Astrocyte of the cerebellum (primary cell): ENCODE results near the gene ZBED1.

Experiments used
- DNase-seq: peaks from one replicate; pipeline ENCODE4 v3.0.0-alpha.2; 2011; ENCODE audit warnings: low read depth
- H3K4me3 ChIP-seq: 2 replicates; pipeline ENCODE4 v1.5.1; 2011; ENCODE audit warnings: mild to moderate bottlenecking, low read depth, low read length, moderate library complexity
- in situ Hi-C: cut with HindIII; loops from 2 replicates; pipeline ENCODE4 v1.10.0; 2017; ENCODE audit warnings: low sequenced_read_pairs
- TF ChIP-seq, protein P1 (sequence below): IDR thresholded peaks from 2 replicates; pipeline ENCODE4 v1.5.1; 2012; ENCODE audit warnings: low read length, low read depth, moderate library complexity, mild to moderate bottlenecking; ENCODE audit errors: missing control alignments

Gene ZBED1

GRCh38 chrX:2503591-2504500, 3.1 kb upstream of the ZBED1 start:
- no peak for DNase-seq
- TF ChIP-seq, protein P1, sequence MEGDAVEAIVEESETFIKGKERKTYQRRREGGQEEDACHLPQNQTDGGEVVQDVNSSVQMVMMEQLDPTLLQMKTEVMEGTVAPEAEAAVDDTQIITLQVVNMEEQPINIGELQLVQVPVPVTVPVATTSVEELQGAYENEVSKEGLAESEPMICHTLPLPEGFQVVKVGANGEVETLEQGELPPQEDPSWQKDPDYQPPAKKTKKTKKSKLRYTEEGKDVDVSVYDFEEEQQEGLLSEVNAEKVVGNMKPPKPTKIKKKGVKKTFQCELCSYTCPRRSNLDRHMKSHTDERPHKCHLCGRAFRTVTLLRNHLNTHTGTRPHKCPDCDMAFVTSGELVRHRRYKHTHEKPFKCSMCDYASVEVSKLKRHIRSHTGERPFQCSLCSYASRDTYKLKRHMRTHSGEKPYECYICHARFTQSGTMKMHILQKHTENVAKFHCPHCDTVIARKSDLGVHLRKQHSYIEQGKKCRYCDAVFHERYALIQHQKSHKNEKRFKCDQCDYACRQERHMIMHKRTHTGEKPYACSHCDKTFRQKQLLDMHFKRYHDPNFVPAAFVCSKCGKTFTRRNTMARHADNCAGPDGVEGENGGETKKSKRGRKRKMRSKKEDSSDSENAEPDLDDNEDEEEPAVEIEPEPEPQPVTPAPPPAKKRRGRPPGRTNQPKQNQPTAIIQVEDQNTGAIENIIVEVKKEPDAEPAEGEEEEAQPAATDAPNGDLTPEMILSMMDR: no peak
- in situ Hi-C loops: no loop called here
- H3K4me3 ChIP-seq: no peak overlapping the region

DNA sequence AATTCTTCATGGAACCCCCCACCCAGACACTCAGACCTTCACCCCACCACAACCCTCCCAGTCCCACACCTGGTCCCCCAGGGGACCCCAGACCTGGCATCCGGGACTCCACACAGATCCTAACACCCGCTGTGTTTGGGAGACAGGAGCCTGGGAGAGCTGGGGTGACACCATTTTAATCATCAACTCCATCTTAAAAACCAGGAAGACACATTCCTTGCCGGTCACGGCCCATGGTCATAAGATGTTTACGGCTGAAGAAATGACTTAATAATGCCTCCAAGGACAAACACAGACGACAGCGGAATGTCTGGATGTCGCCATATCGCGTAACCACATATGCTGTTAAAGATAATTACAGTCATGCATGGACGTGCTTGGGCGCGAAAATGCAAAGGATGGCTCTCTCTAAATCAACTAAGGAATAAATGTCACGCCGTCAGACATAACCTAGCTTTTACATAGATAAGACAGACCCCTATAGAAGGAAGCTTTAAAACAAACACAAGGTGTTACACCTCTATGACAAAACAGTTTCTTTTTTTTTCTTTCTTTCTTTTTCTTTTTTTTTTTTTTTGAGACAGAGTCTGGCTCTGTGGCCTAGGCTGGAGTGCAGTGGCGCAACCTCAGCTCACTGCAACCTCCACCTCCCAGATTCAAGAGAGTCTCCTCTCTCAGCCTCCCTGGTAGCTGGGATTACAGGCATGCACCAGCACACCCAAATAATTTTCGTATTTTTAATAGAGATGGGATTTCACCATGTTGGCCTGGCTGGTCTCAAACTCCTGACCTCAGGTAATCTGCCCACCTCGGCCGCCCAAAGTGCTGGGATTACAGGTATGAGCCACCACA, 2.1 kb upstream of the ZBED1 start:
- no peak overlapping the region for H3K4me3 ChIP-seq
- TF ChIP-seq, protein P1: no peak
- in situ Hi-C loops: no loop called here
- no peak for DNase-seq

DNA sequence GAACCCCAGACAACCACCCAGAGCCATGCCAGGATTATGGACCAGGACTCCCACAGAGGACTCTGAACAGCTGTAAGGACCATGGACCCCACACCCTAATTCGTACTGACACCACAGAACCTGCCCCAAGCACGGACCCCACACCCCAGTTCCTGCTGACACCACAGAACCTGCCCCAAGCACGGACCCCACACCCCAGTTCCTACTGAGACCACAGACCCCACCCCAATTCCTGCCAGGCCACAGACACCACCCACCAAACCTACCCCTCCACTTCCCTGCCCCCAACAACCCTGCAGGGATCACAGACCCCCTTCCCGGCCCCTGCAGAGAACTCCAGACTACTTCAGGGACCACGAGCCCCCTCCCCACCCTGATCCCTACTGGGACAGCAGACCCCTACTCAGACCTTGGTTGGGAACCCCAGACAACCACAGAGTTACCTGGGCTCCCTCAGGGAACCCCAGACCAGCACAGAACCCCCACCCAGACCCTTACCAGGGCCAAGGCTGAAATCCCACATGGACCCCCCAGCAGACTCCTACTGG, 1.4 kb upstream of the ZBED1 start:
- TF ChIP-seq, protein P1: no peak
- H3K4me3 ChIP-seq: no peak overlapping the region
- no peak for DNase-seq
- in situ Hi-C loops: no loop called here

- DNase-seq: no peak
- in situ Hi-C loops: no loop called here
- no peak overlapping the region for H3K4me3 ChIP-seq
- TF ChIP-seq, protein P1: no peak
Observed at GRCh38 chrX:2501559-2502102, 855 bp upstream of the ZBED1 start.

DNA sequence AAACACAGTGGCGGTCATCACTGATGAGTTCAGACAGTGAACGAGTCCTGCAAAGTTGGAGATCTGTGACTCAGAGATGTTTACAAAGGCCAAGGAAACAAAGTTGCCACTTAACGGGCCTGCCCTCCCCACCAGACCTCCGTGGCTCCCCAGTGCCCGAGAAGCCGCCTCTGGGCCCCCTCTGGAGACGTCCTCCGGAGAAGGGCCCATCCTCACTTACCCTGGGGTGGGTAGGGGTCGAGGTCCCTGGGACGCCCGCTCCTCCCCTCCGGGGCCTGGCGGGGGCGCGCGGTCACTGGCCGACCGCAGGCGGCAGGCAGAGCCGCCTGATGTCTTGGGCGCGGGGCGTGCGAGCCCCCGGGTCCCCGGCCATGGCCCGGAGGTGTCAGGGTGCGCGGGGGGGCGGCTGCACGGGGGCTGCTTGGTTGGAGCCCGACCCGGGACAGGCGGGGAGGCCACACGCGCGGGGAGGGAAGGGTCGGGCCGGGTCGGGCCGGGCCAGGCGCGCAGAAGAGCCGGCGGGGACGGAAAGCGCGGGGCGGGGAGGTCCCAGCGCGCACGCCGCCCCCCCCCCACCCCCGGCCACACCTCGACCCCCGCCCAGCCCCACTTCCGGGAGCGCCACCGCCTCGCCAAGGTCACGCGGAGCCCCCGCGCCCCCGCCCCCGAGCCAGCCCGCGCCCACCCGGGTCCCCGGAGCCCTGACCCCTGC, 529 bp downstream of the ZBED1 start:
- H3K4me3 ChIP-seq: peak overlapping the region; percentile 75
- no peak for DNase-seq
- TF ChIP-seq, protein P1: no peak
- in situ Hi-C loops: no loop called here
